IPS-15b (cell line): ENCODE results near the gene NDUFC2.
A peak's percentile ranks its signal among the peaks of the same experiment; 100 is the strongest.
"Not testable (repeated sequence)": the region's sequence is repeated elsewhere in the genome, so short reads cannot be mapped to it uniquely, and the experiment has no call there.

Experiments used
- H3K27me3 ChIP-seq: one replicate; pipeline ENCODE4 v1.6.1; 2013; ENCODE audit warnings: low read length; ENCODE audit not compliant: control insufficient read depth, insufficient read depth
- H3K36me3 ChIP-seq: one replicate; pipeline ENCODE4 v1.6.1; 2013; ENCODE audit warnings: low read length; ENCODE audit not compliant: control insufficient read depth, insufficient read depth
- H3K4me1 ChIP-seq: one replicate; pipeline ENCODE4 v1.6.1; 2013; ENCODE audit warnings: mild to moderate bottlenecking, low read length; ENCODE audit not compliant: control insufficient read depth, insufficient read depth
- H3K4me3 ChIP-seq: one replicate; pipeline ENCODE4 v1.5.1; 2013; ENCODE audit warnings: low read depth, low read length
- H3K9ac ChIP-seq: one replicate; pipeline ENCODE4 v1.6.1; 2013; ENCODE audit warnings: low read depth, mild to moderate bottlenecking, low read length
- H3K9me3 ChIP-seq: one replicate; pipeline ENCODE4 v1.6.1; 2013; ENCODE audit warnings: mild to moderate bottlenecking, low read length; ENCODE audit not compliant: control insufficient read depth, insufficient read depth

NDUFC2 gene

GRCh38 chr11:78045851-78046485 is 33.7 kb downstream of the NDUFC2 start:
- H3K4me1 ChIP-seq: peaks cover 5% of the 10 kb centered on the region
- no peaks in the 10 kb centered on the region for H3K9me3 ChIP-seq
- no peaks in the 10 kb centered on the region for H3K36me3 ChIP-seq
- H3K27me3 ChIP-seq: peaks cover 8% of the 10 kb centered on the region
- peak overlapping the region; percentile 60 for H3K4me3 ChIP-seq
- peak overlapping the region; percentile 65 for H3K9ac ChIP-seq

DNA sequence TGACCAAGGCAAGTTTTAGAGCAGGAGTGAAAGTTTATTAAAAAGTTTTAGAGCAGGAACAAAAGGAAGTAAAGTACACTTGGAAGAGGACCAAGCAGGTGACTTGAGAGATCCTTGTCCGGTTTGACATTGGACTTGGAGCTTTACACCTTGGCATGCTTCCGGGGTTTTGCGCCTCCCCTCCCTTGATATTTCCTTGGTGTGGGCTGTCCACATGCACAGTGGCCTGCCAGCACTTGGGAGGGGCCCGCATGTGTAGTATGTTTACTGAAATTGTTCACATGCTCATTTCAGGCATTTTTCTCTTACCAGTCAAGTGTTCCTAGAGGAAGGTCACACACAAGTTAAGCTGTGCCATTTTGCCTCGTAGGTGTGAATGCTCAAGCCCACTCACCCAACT is 35.0 kb downstream of the NDUFC2 start:
- Histone ChIP-seq H3K9me3 (no peaks in the 10 kb centered on the region), H3K36me3 (no peaks in the 10 kb centered on the region), H3K4me3 (no peak overlapping the region), H3K9ac (no peak overlapping the region), H3K27me3 (peaks cover 8% of the 10 kb centered on the region), H3K4me1 (peaks cover 4% of the 10 kb centered on the region)

DNA sequence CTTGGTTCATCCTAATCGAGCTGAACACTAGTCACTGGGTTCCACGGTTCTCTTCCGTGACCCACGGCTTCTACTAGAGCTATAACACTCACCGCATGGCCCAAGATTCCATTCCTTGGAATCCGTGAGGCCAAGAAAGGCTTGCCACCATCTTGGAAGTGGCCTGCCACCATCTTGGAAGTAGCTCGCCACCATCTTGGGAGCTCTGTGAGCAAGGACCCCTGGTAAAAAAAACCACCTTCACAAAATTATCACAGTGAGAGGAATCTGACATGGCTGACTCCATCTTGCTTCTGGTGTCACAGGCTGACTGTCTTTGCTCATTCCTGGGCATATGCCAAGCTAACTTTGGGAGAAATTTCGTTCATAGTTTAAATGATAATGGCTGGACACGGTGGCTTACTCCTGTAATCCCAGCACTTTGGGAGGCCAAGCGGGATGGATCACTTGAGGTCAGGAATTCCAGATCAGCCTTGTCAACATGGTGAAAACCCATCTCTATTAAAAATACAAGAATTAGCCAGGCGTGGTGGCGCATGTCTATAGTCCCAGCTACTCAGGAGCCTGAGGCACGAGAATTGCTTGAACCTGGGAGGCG is 37.7 kb downstream of the NDUFC2 start:
- H3K27me3 ChIP-seq: peaks cover 8% of the 10 kb centered on the region
- peaks cover 4% of the 10 kb centered on the region for H3K4me1 ChIP-seq
- no peak overlapping the region for H3K9ac ChIP-seq
- no peaks in the 10 kb centered on the region for H3K9me3 ChIP-seq
- H3K4me3 ChIP-seq: no peak overlapping the region
- H3K36me3 ChIP-seq: no peaks in the 10 kb centered on the region

DNA sequence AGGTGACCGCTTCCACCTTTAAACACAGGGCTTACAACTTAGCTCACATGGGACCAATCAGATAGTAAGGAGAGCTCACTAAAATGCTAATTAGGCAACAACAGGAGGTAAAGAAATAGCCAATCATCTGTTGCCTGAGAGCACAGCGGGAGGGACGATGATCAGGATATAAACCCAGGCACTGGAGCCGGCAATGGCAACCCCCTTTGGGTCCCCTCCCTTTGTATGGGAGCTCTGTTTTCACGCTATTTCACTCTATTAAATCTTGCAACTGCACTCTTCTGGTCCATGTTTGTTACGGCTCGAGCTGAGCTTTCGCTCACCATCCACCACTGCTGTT is 38.3 kb downstream of the NDUFC2 start:
- H3K4me1 ChIP-seq, H3K36me3 ChIP-seq, H3K9ac ChIP-seq, H3K9me3 ChIP-seq, H3K4me3 ChIP-seq, H3K27me3 ChIP-seq: not testable (repeated sequence)

DNA sequence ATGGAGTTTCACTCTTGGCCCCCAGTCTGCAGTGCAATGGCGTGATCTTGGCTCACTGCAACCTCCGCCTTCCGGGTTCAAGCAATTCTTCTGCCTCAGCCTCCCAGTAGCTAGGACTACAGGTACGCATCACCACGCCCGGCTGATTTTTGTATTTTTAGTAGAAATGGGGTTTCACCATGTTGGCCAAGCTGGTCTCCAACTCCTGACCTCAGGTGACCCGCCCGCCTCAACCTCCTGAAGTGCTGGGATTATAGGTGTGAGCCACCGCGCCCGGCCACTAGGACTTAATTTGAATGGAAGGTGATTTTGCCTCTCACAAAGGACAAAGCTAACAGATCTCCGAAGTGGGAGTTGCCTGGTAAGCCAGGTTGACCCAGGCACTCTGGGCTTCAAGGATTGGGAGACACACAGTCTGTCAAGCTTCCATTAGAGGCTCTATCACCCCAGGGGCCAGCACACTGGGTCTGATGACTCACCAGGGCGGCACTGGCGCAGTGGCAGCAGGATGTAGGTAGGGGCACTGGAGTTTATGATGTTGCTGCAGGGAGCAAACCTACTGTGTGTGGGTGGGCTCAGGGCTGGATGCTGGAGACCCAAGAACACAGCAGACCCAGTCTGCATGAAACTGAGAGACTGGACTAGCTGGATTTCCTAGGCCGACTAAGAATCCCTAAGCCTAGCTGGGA is 38.8 kb downstream of the NDUFC2 start:
- H3K9me3 ChIP-seq: no peaks in the 10 kb centered on the region
- H3K27me3 ChIP-seq: peaks cover 6% of the 10 kb centered on the region
- H3K4me1 ChIP-seq: peaks cover 4% of the 10 kb centered on the region
- H3K36me3 ChIP-seq: no peaks in the 10 kb centered on the region
- no peak overlapping the region for H3K9ac ChIP-seq
- H3K4me3 ChIP-seq: no peak overlapping the region

DNA sequence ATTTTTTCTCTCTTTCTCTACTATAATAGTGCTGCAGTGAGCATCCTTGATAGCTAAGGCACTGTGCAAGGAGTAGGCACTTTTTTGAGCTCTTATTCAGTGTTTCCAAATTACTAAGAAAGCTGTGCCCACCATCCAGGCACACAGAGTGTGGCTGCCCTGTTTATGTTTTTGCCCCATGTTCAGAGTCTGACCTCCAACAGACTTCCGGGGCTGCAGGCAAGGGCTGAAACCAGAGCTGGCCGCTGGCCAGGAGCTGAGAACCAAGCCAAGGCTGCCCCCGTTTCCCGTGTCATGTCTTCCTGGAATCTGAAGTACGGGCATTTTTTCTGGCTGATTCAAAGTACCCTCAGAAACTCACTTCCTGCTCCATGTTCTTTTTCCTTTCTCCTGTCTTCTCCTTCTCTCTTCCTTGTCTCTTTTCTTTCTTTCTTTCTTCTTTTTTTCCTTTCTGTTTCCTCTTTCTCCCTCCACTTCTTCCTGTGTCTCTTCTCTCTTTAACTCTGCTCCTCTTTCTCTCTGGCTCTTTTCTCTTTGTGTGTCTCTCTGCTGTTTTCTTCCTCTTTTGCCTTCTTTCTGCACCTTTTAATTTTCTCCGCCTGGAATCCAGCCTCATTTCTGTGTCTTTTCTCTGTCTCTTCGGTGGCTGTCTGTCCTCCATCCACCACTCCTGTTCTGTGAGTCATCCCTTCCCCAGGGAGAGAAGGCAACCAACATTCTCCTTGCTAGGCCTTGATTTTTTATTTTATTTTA is 39.6 kb downstream of the NDUFC2 start:
- H3K4me1 ChIP-seq: peaks cover 4% of the 10 kb centered on the region
- peaks cover 2% of the 10 kb centered on the region for H3K27me3 ChIP-seq
- H3K36me3 ChIP-seq: no peaks in the 10 kb centered on the region
- H3K4me3 ChIP-seq: no peak overlapping the region
- H3K9me3 ChIP-seq: no peaks in the 10 kb centered on the region
- H3K9ac ChIP-seq: no peak overlapping the region

DNA sequence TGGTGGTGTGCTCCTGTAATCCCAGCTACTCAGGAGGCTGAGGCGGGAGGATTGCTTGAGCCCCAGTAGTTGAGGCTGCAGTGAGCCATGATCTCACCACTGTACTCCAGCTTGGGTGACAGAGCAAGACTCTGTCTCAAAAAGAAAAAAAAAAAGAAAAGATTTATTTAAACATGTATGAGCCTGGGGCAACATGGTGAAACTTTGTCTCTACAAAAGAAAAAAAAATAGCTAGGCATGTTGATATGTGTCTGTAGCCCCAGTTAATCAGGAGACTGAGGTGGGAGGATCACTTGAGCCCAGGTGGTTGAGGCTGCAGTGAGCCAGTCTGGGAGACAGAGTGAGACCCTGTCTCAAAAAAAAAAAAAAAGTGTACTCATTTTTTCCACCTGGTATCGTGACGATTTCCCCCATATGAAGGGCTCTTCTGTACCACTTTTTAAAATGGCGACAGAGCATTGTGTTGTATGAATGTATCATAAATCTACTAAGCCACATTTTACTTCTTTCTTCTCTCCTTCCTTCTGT is 40.2 kb downstream of the NDUFC2 start:
- no peak overlapping the region for H3K4me3 ChIP-seq
- no peak overlapping the region for H3K9ac ChIP-seq
- H3K4me1 ChIP-seq: peaks cover 4% of the 10 kb centered on the region
- no peaks in the 10 kb centered on the region for H3K36me3 ChIP-seq
- no peaks in the 10 kb centered on the region for H3K9me3 ChIP-seq
- peaks cover 2% of the 10 kb centered on the region for H3K27me3 ChIP-seq

GRCh38 chr11:78038697-78039313 is 40.9 kb downstream of the NDUFC2 start:
- Histone ChIP-seq H3K4me3 (no peak overlapping the region), H3K9ac (no peak overlapping the region), H3K27me3 (no peaks in the 10 kb centered on the region), H3K4me1 (peaks cover 4% of the 10 kb centered on the region), H3K9me3 (no peaks in the 10 kb centered on the region), H3K36me3 (no peaks in the 10 kb centered on the region)

GRCh38 chr11:78037825-78038620 is 41.6 kb downstream of the NDUFC2 start:
- H3K4me3 ChIP-seq: no peak overlapping the region
- no peaks in the 10 kb centered on the region for H3K36me3 ChIP-seq
- no peaks in the 10 kb centered on the region for H3K27me3 ChIP-seq
- no peak overlapping the region for H3K9ac ChIP-seq
- H3K9me3 ChIP-seq: no peaks in the 10 kb centered on the region
- H3K4me1 ChIP-seq: peaks cover 4% of the 10 kb centered on the region

DNA sequence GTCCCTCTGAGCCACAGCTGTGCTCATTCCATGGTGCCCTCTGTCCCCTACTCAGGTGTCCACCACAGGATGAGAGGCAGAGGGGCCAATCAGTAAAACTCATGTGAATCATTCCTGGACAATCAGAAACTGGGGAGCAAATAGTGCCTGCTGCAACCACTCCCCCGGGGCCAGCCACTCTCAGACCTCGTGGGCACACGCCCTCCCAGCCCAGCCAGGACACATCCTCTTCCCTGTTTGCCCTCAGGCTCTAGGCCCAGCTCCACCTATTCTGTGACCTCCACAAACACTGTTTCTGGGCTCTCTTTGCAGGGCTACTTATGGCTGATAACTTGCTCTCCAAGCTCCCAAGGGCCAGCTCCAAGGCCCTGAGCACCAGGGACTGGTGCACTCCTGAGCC is 42.6 kb downstream of the NDUFC2 start:
- Histone ChIP-seq H3K4me3 (no peak overlapping the region), H3K36me3 (no peaks in the 10 kb centered on the region), H3K9me3 (no peaks in the 10 kb centered on the region), H3K27me3 (no peaks in the 10 kb centered on the region), H3K4me1 (peaks cover 4% of the 10 kb centered on the region), H3K9ac (no peak overlapping the region)

GRCh38 chr11:78036313-78036712 is 43.3 kb downstream of the NDUFC2 start:
- Histone ChIP-seq H3K27me3 (no peaks in the 10 kb centered on the region), H3K4me1 (peaks cover 4% of the 10 kb centered on the region), H3K9me3 (no peaks in the 10 kb centered on the region), H3K4me3 (no peak overlapping the region), H3K9ac (no peak overlapping the region), H3K36me3 (no peaks in the 10 kb centered on the region)
